IPS-18a (cell line): ENCODE results near the gene KCNQ1.

Source experiments
- H3K27ac ChIP-seq: one replicate; pipeline ENCODE4 v1.5.1; 2013; ENCODE audit warnings: low read length
- H3K27me3 ChIP-seq: one replicate; pipeline ENCODE4 v1.6.1; 2013; ENCODE audit warnings: mild to moderate bottlenecking, low read length; ENCODE audit not compliant: control insufficient read depth, insufficient read depth
- H3K36me3 ChIP-seq: one replicate; pipeline ENCODE4 v1.6.1; 2013; ENCODE audit warnings: low read depth, low read length; ENCODE audit not compliant: control insufficient read depth
- H3K4me1 ChIP-seq: one replicate; pipeline ENCODE4 v1.6.1; 2013; ENCODE audit warnings: low read depth, low read length; ENCODE audit not compliant: control insufficient read depth
- H3K4me3 ChIP-seq: one replicate; pipeline ENCODE4 v1.5.1; 2013; ENCODE audit warnings: low read length
- H3K9ac ChIP-seq: one replicate; pipeline ENCODE4 v1.6.1; 2013; ENCODE audit warnings: mild to moderate bottlenecking, low read length, moderate library complexity
- H3K9me3 ChIP-seq: one replicate; pipeline ENCODE4 v1.6.1; 2013; ENCODE audit warnings: low read depth, low read length; ENCODE audit not compliant: control insufficient read depth

The KCNQ1 gene

DNA sequence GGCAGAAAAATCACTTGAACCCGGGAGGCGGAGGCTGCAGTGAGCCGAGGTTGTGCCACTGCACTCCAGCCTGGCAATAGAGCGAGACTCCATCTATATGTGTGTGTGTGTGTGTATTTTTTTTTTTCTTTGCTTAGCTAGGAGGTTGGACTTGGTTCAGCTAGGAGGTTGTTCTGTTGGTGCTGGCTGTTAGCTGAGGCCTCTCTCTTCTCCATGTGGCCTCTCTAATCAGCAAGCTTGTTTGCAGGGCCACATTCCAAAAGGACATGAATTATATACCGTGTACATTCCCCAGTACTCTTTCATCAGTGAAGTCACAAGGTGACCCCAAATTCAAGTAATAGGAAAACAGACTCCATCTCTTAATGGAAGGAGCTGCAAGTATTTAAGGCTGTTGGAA, 322.3 kb downstream of the KCNQ1 start:
- H3K4me1 ChIP-seq = no peaks in the 10 kb centered on the region
- no peak overlapping the region for H3K27ac ChIP-seq
- no peak overlapping the region for H3K4me3 ChIP-seq
- no peak overlapping the region for H3K9ac ChIP-seq
- H3K27me3 ChIP-seq = peaks cover 68% of the 10 kb centered on the region
- H3K9me3 ChIP-seq = no peaks in the 10 kb centered on the region
- H3K36me3 ChIP-seq = no peaks in the 10 kb centered on the region

DNA sequence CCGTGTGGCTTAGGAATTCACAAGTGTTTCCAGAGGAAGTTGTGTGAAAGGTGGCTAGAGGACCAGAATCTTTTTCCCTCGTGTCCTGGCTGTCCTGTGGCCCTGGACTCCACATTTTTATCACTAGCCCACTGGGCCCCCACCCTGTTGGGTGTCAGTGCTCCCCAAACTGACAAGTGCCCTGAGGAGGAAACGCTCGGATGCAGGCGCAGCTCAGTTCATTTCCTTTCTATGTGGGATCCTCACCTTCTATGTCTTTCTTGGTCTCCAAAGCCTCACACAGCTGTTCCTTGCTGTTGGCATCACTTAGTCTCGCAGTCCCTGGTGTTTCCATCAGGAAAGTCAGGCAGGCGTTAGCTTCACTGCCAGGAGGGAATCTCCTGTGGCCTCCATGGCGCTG, 323.0 kb downstream of the KCNQ1 start:
- Histone ChIP-seq H3K9me3 (no peaks in the 10 kb centered on the region), H3K4me3 (no peak overlapping the region), H3K27ac (no peak overlapping the region), H3K27me3 (peaks cover 66% of the 10 kb centered on the region), H3K9ac (no peak overlapping the region), H3K36me3 (no peaks in the 10 kb centered on the region), H3K4me1 (no peaks in the 10 kb centered on the region)

DNA sequence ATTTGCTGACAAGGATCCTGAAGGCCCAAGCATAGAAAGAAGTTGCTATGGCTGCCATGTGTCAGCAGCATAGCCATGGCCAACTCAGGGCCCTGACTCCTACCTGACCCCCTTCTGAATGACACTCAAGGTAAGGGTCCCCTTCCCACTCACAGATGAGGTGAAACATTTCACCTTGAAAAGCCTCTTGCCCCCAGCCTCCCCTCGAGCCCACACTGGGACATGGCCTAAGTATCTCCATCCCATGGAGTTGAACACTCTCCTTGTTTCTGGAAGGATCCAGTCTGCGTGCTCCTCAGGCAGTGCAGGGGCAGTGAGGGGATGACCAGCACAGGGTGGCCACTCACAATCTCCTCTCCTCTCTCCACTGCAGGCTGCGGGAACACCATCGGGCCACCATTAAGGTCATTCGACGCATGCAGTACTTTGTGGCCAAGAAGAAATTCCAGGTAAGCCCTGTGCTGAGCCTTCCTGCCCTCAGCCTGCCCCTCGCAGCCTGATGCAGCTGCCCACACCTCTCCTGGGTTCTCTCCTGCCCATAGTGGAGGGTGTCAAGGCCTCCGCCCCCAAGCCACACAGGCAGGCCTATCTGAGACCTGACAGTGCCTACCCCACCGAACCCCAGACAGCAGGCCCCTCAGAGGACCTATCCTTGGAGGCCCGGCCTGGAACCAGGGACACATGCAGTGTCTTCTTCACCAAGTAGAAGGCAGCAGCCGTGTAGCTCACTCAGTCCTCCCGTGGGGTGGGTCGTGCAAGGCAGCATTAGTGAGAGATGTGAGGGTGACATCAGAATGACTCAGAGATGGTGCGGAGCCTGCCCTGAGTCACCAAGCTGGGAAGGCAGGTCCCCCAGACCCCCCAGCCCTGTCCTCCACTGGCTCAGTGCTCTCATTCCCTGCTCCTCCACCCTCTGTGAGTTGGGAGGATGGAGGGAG, 323.9 kb downstream of the KCNQ1 start:
- Histone ChIP-seq H3K4me1 (no peaks in the 10 kb centered on the region), H3K9me3 (no peaks in the 10 kb centered on the region), H3K4me3 (no peak overlapping the region), H3K27ac (no peak overlapping the region), H3K9ac (no peak overlapping the region), H3K36me3 (no peaks in the 10 kb centered on the region), H3K27me3 (peaks cover 72% of the 10 kb centered on the region)

DNA sequence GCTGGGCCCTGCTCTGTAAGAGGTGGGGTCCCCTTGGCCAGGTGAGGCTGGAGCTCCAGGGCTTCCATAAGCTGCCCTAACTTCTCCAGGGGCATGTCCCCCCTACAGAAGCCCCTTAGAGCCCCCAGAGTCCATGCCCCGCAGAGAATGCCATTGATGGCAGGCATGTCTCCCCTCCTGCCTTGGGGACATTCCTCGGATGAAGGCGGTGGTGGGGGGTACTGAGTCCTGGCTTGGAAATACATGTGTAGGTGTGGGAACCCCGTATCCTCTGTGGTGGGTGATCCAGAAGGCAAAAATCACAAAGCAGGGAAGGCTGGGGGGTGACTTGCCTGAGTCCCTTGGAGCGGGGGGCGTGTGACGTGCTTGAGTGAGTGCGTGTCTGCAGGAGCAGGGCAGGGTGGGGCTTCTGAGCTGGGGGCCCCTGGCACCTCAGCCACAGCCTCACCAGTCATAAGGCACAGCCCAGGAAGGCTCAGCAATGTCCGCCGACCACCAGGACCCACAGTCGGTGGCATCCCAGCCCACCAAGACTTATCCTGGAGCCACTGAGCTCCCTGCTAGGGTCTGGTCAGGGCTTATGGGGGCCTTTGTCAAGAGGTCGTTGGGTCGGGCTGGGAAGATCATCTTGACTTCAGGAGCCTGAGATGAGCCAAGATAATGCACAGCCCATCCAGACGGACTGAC, 324.7 kb downstream of the KCNQ1 start:
- no peaks in the 10 kb centered on the region for H3K4me1 ChIP-seq
- H3K27ac ChIP-seq = no peak overlapping the region
- peaks cover 81% of the 10 kb centered on the region for H3K27me3 ChIP-seq
- no peak overlapping the region for H3K9ac ChIP-seq
- no peaks in the 10 kb centered on the region for H3K9me3 ChIP-seq
- H3K36me3 ChIP-seq = no peaks in the 10 kb centered on the region
- no peak overlapping the region for H3K4me3 ChIP-seq

DNA sequence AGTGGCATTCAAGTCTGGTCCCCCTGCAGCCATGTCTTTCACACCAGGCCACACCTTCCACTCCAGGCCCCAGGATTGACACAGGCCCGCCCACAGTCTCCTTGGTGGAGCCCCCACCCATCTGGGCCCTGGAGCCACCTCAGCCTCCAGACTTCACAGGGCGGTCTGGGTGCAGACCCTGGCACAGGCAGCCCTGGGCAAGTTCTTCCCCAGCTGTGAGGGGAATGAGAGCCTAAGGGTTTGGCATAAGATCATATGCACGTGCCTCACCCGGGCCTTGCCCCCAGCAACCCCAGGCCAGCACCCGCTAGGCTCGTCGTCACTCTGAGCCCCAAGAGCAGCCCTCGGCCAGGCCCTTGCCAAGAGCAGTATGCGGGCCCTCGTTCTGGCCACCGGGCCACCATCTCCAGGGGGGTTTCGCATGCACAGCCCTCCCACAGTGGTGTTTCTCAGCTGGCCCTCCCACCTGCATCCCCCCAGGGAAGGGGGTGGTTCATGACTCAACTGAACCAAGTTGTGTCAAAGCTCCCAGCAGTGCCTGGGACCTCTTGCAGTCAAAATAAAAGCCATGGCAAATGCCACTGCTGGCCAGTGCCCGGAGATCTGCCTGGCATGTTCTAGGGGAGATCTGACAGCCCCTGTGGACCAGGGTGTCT, 325.4 kb downstream of the KCNQ1 start:
- Histone ChIP-seq H3K27ac (no peak overlapping the region), H3K9me3 (no peaks in the 10 kb centered on the region), H3K4me3 (no peak overlapping the region), H3K27me3 (peaks cover 85% of the 10 kb centered on the region), H3K9ac (no peak overlapping the region), H3K36me3 (no peaks in the 10 kb centered on the region), H3K4me1 (no peaks in the 10 kb centered on the region)

DNA sequence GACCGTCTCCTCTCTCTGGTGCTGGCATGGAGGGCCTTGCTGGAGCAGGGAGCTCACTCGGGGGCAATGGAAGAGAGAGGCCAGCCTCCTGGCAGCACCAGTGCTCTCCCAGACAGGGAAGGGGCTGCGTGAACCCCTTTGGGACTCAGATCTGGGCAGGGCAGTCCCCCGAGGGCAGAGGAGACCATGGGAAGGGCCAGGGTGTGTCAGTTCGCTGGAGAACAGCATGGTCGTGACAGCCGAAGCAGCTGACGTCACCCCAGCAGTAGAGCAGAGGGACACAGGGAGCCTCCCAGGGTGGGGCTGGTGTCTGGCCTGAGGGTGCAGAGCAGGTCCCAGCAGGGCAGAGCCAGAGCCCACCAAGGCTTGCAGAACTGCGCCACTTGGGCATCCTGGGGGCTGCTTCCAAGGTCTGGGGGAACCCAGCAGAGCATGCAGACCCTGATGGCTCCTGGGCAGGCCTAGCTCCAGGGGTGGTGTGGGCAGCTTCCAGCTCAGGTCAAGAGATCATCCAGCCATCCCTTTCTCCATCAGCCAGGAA, 326.0 kb downstream of the KCNQ1 start:
- no peaks in the 10 kb centered on the region for H3K9me3 ChIP-seq
- no peaks in the 10 kb centered on the region for H3K4me1 ChIP-seq
- no peak overlapping the region for H3K9ac ChIP-seq
- no peak overlapping the region for H3K4me3 ChIP-seq
- no peaks in the 10 kb centered on the region for H3K36me3 ChIP-seq
- peaks cover 81% of the 10 kb centered on the region for H3K27me3 ChIP-seq
- H3K27ac ChIP-seq = no peak overlapping the region

DNA sequence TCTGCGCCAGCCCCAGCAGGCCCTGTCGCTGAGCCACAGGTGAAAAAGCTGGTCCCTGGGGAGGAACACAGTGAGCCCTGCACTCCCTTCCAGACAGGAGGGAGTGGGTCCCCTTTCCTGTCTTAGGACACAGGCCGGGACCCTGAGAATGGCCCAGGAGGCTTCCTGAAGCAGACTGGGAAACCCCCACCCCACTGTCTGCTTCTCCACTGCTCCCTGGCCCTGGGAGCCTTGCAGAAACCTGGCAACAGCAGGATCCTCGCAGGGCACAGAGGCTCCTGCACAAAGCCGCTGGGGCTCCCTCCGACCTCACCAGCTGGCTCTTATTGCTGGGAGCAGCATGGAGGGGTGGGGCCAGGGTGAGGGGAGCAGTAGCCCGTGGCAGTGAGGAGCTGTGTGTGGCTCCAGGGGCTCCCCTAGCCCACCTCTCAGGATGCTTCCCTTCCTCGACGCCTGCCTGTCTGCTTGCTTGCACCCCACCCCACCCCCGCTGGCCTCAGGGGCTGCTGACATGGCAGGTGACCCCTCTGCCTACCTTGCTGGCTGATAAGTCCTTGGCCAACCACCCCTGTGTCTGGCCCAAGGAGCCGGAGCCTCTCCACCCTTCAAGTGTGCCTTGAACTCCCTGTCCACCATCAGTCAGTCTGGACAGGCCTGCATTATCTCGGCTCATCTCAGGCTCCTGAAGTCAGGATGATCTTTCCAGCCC, 327.1 kb downstream of the KCNQ1 start:
- Histone ChIP-seq H3K27ac (no peak overlapping the region), H3K27me3 (peaks cover 72% of the 10 kb centered on the region), H3K9ac (no peak overlapping the region), H3K9me3 (no peaks in the 10 kb centered on the region), H3K36me3 (no peaks in the 10 kb centered on the region), H3K4me1 (no peaks in the 10 kb centered on the region), H3K4me3 (no peak overlapping the region)

DNA sequence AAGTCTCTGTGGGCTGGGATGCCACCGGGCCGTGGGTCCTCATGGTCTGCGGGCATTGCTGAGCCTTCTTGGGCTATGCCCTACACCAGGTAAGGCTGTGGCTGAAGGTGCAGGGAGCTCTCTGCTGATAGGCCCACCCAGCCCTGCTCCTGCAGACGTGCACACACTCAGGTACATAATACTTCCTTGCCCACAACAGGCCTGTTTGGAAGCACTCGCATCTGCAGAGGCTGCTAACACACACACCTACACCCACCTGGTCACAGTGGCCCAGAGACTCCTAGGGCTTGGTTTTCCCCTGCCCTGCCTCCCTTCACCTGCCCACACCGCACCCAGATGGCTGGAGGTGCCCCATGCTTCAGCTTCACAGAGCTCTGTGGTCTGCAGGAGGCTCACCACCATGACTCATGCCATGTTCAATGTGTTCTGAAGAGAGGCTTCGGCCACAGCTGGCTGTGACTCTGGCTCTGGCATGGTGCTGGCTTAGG, 327.8 kb downstream of the KCNQ1 start:
- Histone ChIP-seq H3K9me3 (no peaks in the 10 kb centered on the region), H3K27ac (no peak overlapping the region), H3K4me1 (no peaks in the 10 kb centered on the region), H3K27me3 (peaks cover 67% of the 10 kb centered on the region), H3K36me3 (no peaks in the 10 kb centered on the region), H3K4me3 (no peak overlapping the region), H3K9ac (no peak overlapping the region)

DNA sequence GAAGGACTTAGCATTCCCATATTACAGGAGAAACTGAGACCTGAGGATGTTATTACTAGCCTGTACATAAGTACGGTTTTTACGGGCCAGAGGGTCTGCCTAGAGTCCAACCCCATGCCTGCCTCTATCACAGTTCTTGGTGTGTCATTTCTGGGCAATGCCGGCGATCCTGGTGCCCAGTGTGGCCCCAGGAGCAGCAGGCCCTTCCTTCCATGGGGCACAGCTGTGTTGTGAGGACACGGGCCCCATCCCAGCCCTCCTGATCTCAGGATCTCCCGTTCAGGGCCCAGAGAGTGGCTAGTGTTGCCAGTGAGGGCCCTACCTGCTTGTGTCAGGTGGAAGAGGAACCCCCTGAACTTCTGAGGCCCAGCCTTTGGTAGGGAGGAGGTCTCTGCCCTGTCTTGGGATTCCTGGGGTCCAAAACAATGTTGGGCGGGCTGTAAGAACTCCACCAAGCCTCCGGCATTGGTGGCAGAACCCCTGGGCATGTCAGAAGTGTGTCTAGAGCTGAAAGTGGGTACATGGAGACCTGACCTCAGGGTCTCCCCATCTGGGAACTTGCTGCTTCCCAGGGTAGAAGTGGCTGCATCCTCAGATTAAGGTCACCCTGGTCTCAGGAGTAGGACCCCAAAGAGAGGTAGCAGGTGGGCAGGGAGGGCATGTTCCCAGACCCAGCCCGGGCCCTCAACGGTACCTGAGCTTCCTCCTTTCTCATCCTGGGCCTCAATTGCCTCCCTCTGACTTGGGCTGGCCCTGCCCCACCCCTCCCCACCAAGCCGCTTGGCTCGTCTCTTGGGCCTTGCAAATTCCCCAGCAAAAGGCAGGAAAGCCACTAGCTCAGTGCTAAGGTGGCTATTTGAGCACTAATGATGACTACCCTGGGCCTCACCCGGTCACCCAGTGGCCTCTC, 329.6 kb downstream of the KCNQ1 start:
- Histone ChIP-seq H3K4me3 (no peak overlapping the region), H3K4me1 (no peaks in the 10 kb centered on the region), H3K9me3 (no peaks in the 10 kb centered on the region), H3K9ac (no peak overlapping the region), H3K27ac (no peak overlapping the region), H3K36me3 (no peaks in the 10 kb centered on the region), H3K27me3 (peaks cover 52% of the 10 kb centered on the region)

DNA sequence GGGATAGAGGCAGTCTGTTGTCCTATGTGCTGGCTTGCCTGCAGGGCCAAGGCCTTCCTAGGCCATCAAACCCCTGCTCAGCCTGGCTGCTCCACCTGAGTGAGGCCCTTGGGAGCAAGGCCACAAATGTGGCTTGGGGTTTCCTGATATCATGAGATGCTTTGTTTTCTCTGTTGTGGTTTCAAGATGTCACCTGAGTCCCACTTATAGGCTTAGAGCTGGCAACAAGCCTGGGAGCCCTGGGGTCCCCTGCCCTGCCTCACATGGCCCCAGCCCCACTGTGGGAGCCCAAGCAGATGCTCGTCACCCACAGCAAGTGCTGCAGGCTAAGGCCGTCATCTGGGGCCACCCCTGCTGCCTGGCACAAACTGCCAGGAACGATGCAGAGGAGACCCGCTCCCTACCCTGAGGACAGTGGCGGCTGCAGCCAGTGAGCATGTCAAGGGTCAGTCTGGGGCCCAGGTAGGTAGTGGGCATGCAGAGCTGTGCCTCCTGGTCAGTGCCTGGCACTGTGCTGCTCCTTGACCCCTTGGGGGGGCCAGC, 330.3 kb downstream of the KCNQ1 start:
- H3K9me3 ChIP-seq = no peaks in the 10 kb centered on the region
- H3K27ac ChIP-seq = no peak overlapping the region
- no peaks in the 10 kb centered on the region for H3K36me3 ChIP-seq
- no peak overlapping the region for H3K4me3 ChIP-seq
- H3K9ac ChIP-seq = no peak overlapping the region
- no peaks in the 10 kb centered on the region for H3K4me1 ChIP-seq
- peaks cover 49% of the 10 kb centered on the region for H3K27me3 ChIP-seq
